Endothelial cell of umbilical vein (primary cell): ENCODE data around the gene CXCL9. TPM values are rescaled to one million over a fixed set of nuclear protein-coding genes. Genes with fewer than 3 reads are reported as not detected.
"Not testable (repeated sequence)": the region's sequence is repeated elsewhere in the genome, so short reads cannot be mapped to it uniquely, and the experiment has no call there.

Experiments used
- BruUV-seq: library from RNA; stranded (reverse); fragments of 400-500 nt; replicated peaks from 2 replicates; lab custom pipeline; 2021; lab: Mats Ljungman, UMichigan
- CTCF ChIA-PET: fragments of 300-600, 350-600 bp; sonication (Branson Sonifier 250); formaldehyde crosslinking; loops from one replicate; lab custom pipeline; 2021; ENCODE audit warnings: antibody characterized with exemption, inconsistent platforms; lab: Charles Lee
- POLR2A ChIA-PET: fragments of 300-600, 350-600 bp; sonication (Branson Sonifier 250); formaldehyde crosslinking; loops from one replicate; lab custom pipeline; 2021; ENCODE audit warnings: antibody characterized with exemption, inconsistent platforms; lab: Charles Lee
- DNase-seq: peaks from one replicate; pipeline ENCODE4 v3.0.0-alpha.2; 2011; ENCODE audit warnings: low read depth, low spot score
- FAIRE-seq: peaks from 2 replicates; lab custom pipeline; 2011; peaks lifted over from hg19 to GRCh38; lab: Jason Lieb, UNC
- H2AFZ ChIP-seq: 2 replicates; pipeline ENCODE4 v1.6.0; 2012; ENCODE audit warnings: low read depth, low read length, control low read depth, inconsistent platforms
- H3K27ac ChIP-seq: 2 replicates; pipeline ENCODE4 v1.5.1; 2011; ENCODE audit warnings: low read depth, mild to moderate bottlenecking, control low read depth, low read length, moderate library complexity; ENCODE audit not compliant: insufficient read depth
- H3K27me3 ChIP-seq, 2 experiments: 2 replicates each; pipeline versions ENCODE4 v1.6.0 to v1.6.1; 2011; ENCODE audit warnings: low read length in 2 of 2, mixed read lengths in 1 of 2; ENCODE audit not compliant: control insufficient read depth in 2 of 2, insufficient read depth in 2 of 2
- H3K36me3 ChIP-seq, 2 experiments: 2 replicates in 1 of 2; 3 replicates in 1 of 2; pipeline ENCODE4 v1.5.1; 2011; ENCODE audit warnings: low read length in 2 of 2, mild to moderate bottlenecking in 1 of 2, moderate library complexity in 1 of 2; ENCODE audit not compliant: control insufficient read depth in 2 of 2, insufficient read depth in 2 of 2; ENCODE audit errors: extremely low read depth in 1 of 2
- H3K4me1 ChIP-seq: 3 replicates; pipeline ENCODE4 v1.5.1; 2011; ENCODE audit warnings: mild to moderate bottlenecking, low read length; ENCODE audit not compliant: control insufficient read depth, insufficient read depth; ENCODE audit errors: extremely low read depth
- H3K4me2 ChIP-seq: 2 replicates; pipeline ENCODE4 v1.6.1; 2011; ENCODE audit warnings: low read length, control low read depth, mixed read lengths; ENCODE audit not compliant: insufficient read depth
- H3K4me3 ChIP-seq, 3 experiments: fragments of 200-600 bp in 1 of 3; sonication (generic), shearing (Covaris generic) in 1 of 3; replicated peaks in 1 of 3; 2 replicates each; pipeline ENCODE4 v1.5.1; 2011 to 2016; ENCODE audit warnings: control low read depth in 3 of 3, low read length in 3 of 3, mild to moderate bottlenecking in 2 of 3, inconsistent platforms in 1 of 3, low read depth in 1 of 3, moderate library complexity in 1 of 3; ENCODE audit not compliant: insufficient read depth in 1 of 3
- H3K79me2 ChIP-seq: 2 replicates; pipeline ENCODE4 v1.6.0; 2012; ENCODE audit warnings: low read length, inconsistent platforms; ENCODE audit not compliant: control insufficient read depth, insufficient read depth
- H3K9ac ChIP-seq: replicated peaks from 2 replicates; pipeline ENCODE3; 2011; ENCODE audit warnings: low read length, control low read depth; ENCODE audit not compliant: insufficient read depth; ENCODE audit errors: extremely low read depth
- H3K9me1 ChIP-seq: replicated peaks from 3 replicates; pipeline ENCODE4 v1.6.0; 2011; ENCODE audit warnings: mild to moderate bottlenecking, low read length; ENCODE audit not compliant: control insufficient read depth, insufficient read depth; ENCODE audit errors: extremely low read depth
- H3K9me3 ChIP-seq: replicated peaks from 2 replicates; pipeline ENCODE4 v1.5.1; 2012; ENCODE audit warnings: low read length, inconsistent platforms; ENCODE audit not compliant: control insufficient read depth, insufficient read depth
- H4K20me1 ChIP-seq: replicated peaks from 2 replicates; pipeline ENCODE3; 2011; ENCODE audit warnings: mild to moderate bottlenecking, low read length; ENCODE audit not compliant: control insufficient read depth, insufficient read depth; ENCODE audit errors: extremely low read depth
- JUN ChIP-seq: IDR thresholded peaks from 2 replicates; pipeline ENCODE4 v1.6.1; 2011; ENCODE audit warnings: borderline replicate concordance, low read depth; ENCODE audit not compliant: insufficient read length, insufficient read depth
- dilution Hi-C: fragments of 300-500 bp; cut with MboI; formaldehyde crosslinking; loops from one replicate; pipeline ENCODE4 v1.15.0; 2019; ENCODE audit warnings: low sequenced_read_pairs; ENCODE audit not compliant: extremely low pct_ligation_motif_present
- intact Hi-C: fragments of 100-400 bp; cut with micrococcal nuclease; formaldehyde crosslinking; loops from one replicate; pipeline ENCODE4 v1.10.0; 2022
- polyA plus RNA-seq, 4 experiments: library from polyadenylated mRNA; depleted of rRNA in 3 of 4; stranded (reverse) in 3 of 4; unstranded in 1 of 4; fragments of >200 nt; gene quantifications; 2 replicates each; pipeline versions ENCODE4 v1.2.1 to v1.2.3, GENCODE V29; 2011 to 2012; ENCODE audit warnings: missing spikeins in 1 of 4
- total RNA-seq: library from RNA; stranded (reverse); gene quantifications from 2 replicates; pipeline ENCODE4 v1.2.3, GENCODE V29; 2021

CXCL9 gene
- total and polyA plus RNA-seq, 2 donors (not counting 3 experiments of a cell fraction or from before 2014, with no cell fraction given) = not detected

DNA sequence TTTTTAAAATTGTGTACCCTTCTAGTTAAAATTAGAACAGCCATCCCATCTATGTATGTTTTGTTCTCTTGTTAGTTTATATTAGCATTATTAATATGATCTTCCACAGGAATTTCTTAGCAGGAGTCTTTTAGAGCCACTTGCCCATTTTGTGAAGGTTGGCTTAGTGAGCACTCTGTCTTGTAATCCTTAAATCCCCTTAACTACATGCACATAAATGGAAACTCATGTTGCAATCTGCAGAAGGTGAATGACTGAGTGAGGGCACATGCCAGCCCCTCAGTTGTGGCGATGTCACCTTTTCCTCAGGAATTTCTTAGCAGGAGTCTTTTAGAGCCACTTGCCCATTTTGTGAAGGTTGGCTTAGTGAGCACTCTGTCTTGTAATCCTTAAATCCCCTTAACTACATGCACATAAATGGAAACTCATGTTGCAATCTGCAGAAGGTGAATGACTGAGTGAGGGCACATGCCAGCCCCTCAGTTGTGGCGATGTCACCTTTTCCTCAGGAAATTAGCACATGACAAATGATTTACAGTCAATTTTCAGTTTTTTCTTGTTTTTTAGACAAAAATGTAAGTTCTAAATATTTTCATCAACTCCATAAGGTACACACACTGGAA, 8.7 kb downstream of the CXCL9 start:
- H3K4me1 ChIP-seq, H3K9ac ChIP-seq, H2AFZ ChIP-seq, POLR2A ChIA-PET, H3K4me2 ChIP-seq, DNase-seq, H3K4me3 ChIP-seq, dilution Hi-C loops, H3K9me1 ChIP-seq, H3K79me2 ChIP-seq, H3K27me3 ChIP-seq, H4K20me1 ChIP-seq, BruUV-seq, H3K27ac ChIP-seq, H3K9me3 ChIP-seq, intact Hi-C loops, H3K36me3 ChIP-seq: not testable (repeated sequence)
- CTCF ChIA-PET = interaction anchor here (2.1 kb wide), 1 partner anchor 89 kb away, joined by 6 read pairs; no protein-coding TSS in a partner anchor
- peak; percentile 4 for FAIRE-seq

DNA sequence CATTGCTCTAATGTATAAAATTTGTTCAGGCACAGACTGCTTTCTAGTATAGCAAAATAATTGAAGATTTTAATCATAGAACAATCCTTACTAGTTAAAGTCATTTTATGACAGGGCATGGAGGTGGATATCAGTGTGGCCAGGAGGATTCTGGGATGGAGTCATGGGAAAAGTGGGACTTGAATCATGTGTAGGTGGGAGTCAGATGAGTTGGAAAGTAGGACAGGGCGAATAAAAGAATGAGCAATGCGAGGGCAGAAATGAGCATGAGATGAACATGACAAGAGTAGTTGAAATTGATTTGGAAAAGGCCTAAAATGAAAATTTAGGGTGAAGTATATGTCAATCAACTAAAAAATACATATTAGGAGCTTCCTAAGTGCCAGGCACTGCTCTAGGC, 9.4 kb downstream of the CXCL9 start:
- Histone ChIP-seq H3K9me1 (no peaks in the 10 kb centered on the region), H3K27me3 (peaks cover 7 to 9% of the 10 kb centered on the region in 2 experiments), H2AFZ (no peak overlapping the region), H3K79me2 (no peaks in the 10 kb centered on the region), H3K27ac (no peak overlapping the region), H3K4me2 (no peak overlapping the region), H3K9me3 (no peaks in the 10 kb centered on the region), H3K36me3 (no peaks in the 10 kb centered on the region), H3K4me3 (no peak overlapping the region), H3K9ac (no peak overlapping the region), H4K20me1 (no peaks in the 10 kb centered on the region), H3K4me1 (peaks cover 8% of the 10 kb centered on the region)
- FAIRE-seq = no peak
- no TSS peak for BruUV-seq
- no peak for TF ChIP-seq JUN
- POLR2A ChIA-PET = no interaction called here
- CTCF ChIA-PET = interaction anchor here (2.6 to 4.0 kb wide), 3 partner anchors 38 to 87 kb away, joined by 33 to 127 read pairs (median 124); partner anchors contain the start of gene CXCL11
- DNase-seq = no peak
- intact Hi-C loops = no loop called here
- dilution Hi-C loops = no loop called here
